Stimulated activated CD8-positive, alpha-beta memory T cell treated with anti-CD3 and anti-CD28 coated beads, Interleukin-7, amount 100 ng/mL, for 4 hours (primary cell): Measurements from ENCODE around the gene CDH4.

ENCODE experiments used
- DNase-seq, 2 donors: peaks; one replicate each; pipeline ENCODE4 v3.0.0-alpha.2; 2020; ENCODE audit warnings: low read depth in 2 of 2

The CDH4 gene

GRCh38 chr20:61533231-61533631, 281.2 kb downstream of the CDH4 start:
- no peak for DNase-seq

- DNase-seq: no peak
Measured at GRCh38 chr20:61534346-61534745, 282.3 kb downstream of the CDH4 start.

- no peak for DNase-seq
Measured at GRCh38 chr20:61535091-61535490, 283.0 kb downstream of the CDH4 start.

- DNase-seq: no peak
Measured at GRCh38 chr20:61535536-61535935, 283.5 kb downstream of the CDH4 start.

DNA sequence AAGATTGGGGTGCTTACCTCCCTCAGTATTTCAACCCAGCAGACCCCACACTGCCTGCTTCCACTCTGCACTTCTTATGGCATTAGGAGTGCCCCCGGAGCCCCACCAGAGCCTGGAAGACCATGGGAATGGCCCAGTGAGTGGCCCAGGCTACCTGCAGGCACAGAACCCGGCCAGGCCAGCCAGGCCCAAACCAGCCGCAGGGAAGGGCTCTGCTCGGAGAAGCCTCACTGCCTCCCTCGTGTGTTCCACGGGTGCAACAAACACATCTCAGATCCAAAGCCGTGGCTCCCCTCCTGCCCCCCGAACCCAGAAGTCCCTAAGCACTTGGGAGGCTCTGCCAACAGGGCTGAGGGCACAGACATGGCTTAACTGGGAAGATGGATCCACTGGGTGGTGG, 283.9 kb downstream of the CDH4 start:
- DNase-seq: no peak

- DNase-seq: no peak
Measured at GRCh38 chr20:61536671-61537070, 284.6 kb downstream of the CDH4 start.

DNA sequence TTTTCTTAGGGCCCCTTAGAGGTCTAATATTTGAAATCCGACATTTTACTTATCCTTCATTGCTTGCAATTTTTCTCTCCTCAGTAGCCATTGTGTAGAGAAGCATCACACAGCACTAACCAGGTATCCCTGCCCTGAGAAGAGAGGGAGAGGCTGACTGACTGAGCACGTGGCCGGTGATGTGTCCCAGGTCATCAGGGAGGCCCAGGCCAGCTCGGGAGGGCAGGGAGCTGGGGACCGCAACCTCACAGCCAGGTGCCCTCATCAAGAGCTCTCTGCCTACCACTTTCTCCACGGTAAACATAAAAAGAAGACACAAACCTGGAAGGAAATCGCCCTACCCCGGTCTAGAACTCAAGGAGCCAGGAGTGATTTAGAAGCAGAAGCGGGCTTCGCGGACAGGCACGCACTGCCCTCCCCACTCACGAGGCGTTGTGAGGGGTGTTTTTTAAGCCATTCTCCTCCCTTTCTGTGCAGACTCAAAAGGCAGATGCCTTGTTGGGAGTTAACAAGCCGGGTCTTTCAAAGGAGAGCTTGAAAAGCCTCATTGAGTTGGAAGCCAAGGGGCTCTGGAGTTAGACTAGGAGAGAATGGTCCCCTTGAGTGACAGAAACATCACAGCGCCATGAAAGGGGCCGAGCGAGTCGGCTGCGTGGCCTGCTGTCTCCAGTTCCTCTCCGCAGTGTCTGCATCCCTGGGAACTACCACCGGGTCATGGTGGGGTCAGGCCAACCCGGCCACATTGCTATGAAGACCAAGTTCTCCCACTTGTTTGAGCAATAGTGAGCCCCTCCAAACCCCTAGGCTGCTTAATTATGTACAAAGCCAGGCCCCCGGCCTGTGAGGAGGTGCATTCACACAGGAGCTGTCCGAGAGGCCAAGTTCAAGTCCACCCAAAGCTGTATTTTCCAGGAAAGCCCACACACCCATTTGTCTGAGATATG, 285.4 kb downstream of the CDH4 start:
- no peak for DNase-seq

DNA sequence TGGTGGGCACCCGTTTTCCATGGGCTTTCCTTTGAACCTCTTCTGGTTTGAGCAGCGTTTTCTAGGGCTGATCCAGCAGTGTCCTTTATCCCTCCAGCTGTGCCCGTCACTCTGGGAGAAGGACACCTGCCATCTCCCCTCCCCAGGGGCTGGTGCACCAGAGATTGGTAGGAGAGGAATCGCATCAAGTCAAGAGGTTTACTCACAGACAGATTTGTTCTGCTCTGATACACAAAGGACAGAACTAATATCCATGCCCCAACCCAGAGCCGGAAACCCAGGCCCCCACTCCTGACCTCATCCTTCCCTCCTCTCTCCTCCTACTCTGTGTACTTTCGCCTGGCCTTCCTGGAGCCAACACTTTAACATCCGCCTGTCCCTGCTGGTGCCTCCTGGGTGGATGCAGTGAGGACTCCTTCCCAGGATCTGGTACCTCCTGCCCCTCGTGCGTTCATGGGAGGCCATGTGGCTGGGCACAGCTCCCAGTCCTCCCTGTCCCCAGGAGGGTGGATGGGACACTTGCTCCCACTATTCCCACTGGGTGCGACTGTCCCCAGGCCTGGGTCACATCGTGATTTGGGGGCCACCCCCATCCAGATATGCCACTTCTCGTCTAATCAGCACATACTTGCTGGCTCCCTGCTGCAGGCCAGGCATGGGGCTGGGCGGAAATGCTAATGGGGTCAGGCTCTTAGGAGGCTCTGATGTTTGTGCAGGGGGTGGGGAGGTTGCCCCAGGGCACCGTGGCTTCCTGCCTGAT, 286.3 kb downstream of the CDH4 start:
- no peak for DNase-seq

- no peak for DNase-seq
Measured at GRCh38 chr20:61538943-61539265, 286.8 kb downstream of the CDH4 start.

DNA sequence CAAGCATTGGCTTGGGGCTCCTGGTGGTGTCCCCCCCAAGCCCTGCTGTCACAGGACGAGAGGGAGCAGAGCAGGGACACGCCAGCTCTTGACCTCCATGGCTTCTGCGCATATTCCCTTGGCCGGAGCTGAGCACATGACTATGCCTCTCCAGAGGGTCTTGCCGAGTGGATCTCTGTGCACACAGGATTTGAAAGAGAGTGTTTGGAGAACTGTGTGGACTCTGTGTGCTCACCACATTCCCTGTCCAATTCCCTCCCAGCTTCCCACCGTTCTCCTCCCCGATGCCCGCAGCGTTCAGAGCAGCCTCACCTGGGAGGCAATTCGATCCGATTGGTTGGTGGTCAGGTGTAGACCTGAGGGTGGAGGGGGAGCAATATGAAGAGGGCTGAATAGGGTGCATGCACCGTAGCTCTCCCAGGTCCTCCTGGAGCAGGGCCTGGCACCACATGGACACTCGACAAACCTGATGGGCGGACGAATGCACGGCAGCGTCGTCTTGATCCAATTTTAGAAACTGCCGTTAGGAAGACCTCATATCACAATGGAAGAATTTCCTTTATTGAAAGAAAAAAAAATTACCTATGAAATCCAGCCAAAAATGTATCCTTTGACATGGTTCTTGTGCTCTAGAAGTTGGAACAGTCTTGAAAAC, 287.8 kb downstream of the CDH4 start:
- no peak for DNase-seq

GRCh38 chr20:61541537-61541936, 289.5 kb downstream of the CDH4 start:
- no peak for DNase-seq

- DNase-seq: no peak
Measured at GRCh38 chr20:61543086-61543485, 291.0 kb downstream of the CDH4 start.

GRCh38 chr20:61543931-61544745, 292.1 kb downstream of the CDH4 start:
- DNase-seq: no peak

DNA sequence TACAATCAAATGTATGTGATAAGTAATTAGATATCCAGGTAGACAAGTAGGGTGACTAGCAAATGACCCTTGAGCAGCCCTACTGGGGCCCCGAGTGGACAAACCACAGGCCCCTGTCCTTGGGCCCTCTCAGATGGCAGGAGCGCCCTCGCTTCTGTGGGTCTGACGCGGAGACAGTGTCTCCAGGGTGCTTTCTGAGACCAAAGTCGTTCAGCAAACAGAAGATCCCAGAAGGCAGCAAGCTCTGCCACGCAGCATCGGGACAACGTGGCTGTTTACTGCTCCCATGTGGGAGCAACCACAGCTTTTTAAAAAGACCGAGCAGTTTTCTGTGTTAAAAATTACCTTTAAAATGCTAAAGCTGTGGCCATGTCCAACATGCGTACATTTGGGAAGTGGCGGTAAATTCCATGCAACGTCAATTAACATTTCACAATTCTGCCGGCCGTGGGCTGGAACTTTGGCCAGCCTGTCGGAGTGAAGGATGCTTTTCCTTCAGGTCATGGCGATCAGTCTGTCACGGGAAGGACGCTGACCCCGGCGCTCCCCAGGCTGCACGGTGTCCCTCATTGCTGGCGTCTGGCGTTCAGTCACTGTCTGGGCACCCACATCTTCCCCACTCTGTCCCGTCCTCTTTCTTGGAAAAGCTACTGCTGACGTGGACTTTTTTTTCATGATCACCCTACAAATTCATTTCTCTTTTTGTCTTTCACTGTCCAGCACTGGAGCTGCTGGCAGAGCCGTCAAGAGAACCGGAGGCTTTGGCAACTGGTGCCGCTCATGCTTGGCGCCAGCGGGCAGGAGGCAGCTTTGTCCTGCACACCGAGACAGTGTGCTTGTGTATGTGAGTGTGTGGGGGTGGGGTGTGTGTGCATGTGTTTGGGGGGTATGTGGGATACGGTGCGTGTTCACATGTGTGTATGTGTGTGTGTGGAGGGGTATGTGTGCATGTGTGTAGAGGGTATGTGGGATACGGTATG, 293.1 kb downstream of the CDH4 start:
- no peak for DNase-seq

DNA sequence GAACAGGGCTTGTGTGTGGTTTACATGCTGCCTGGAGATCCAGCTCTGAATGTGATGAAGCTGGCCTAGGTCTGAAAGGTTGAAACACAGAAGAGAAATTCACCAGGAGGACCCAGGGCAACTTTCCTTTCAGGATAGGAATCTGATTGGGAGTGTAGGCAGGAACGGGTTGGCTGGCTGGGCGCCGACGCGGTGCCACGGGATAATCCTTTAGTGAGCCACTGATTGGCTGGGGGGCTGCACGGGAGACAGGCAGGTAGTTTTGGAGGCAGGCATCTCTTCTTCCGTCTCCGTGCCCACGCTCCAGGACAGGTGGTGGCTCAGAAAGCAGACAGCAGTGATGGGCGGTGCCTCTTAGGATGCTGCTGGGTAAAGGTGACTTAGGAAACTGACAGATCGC, 294.6 kb downstream of the CDH4 start:
- no peak for DNase-seq

DNA sequence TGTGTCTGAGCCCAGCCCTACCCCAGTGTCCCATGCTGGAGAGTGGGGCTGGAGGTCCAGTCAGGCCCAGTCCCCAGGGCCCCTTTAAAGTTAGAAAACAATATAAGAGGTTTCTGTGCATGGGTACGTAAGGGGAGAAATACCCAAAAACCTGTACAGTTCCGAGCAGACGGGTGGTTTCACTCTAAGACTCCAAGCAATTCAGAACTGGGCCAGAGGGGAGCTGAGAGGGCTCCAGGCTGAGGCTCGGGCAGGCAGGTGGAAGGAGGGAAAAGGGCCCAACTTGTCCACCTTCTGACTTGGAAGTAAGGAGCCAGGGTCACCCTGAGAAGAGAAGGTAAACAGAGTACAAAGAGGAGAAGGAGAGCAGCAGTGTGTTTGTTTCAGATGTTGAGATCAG, 296.0 kb downstream of the CDH4 start:
- DNase-seq: no peak

- no peak for DNase-seq
Measured at GRCh38 chr20:61549865-61550264, 297.8 kb downstream of the CDH4 start.

DNA sequence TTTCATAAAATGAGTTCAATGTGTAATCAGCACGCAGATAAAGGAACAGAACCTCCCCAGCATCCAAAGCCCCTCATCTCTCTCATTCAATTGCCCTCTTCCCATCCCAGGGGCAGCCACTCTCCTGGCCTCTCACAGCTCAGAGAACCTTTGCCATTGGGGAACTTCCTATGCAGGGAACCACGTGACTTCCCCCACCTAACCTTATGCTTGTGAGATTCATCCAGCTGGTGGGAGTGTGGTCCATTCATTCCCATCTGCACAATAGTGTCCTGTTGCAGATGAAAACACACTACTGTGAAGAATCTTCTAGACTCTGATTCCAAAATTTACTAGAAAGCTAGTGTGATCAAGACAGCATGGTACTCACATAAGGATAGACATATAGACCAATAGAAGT, 299.3 kb downstream of the CDH4 start:
- DNase-seq: no peak

DNA sequence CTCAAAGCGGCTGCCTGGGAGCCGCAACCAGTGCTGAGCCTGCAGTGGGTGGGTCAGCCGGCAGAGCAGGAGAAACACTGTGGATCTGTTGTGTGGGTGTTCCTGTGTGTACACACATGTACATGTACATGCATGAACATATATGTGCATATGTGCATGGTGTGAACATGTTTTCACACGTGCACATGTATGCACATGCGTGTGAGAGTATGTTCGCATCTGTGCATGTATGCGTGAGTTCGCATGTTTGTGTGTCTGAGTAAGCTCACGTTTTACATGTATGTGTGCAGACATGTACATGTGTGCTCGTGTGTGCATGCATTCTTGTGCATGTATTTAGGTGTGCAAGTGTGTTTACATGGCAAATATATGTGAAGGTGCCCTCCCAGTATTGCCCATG, 302.6 kb downstream of the CDH4 start:
- no peak for DNase-seq

GRCh38 chr20:61555566-61555965, 303.5 kb downstream of the CDH4 start:
- no peak for DNase-seq

- DNase-seq: no peak
Measured at GRCh38 chr20:61556111-61556510, 304.1 kb downstream of the CDH4 start.
